Hippocampal formation (tissue), 2 donors: Measurements from ENCODE around the gene KCNH8.

Experiments used
- DNase-seq, 2 donors: peaks; one replicate each; lab custom pipeline; 2025; lab: John Stamatoyannopoulos, UW

KCNH8 gene

DNA sequence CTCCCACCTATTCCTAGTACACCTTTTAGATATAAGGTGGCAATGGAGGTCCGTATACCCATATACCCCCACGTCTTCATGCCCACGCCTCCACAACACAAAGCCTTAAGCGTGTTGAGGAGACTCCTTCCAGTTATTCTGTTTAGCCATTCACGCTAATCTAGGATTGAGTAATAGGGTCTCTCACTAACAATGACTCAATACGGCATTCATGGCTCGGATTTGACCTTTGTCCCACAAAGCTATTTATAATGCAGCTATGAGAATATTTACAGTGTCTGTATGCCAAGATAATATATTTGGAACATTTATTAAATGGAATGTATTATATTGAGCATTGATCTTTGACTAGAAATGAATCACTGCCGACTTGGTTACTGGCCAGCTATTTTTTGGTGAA is 215.8 kb downstream of the KCNH8 start:
- no peak for DNase-seq

GRCh38 chr3:19365471-19365870 is 217.2 kb downstream of the KCNH8 start:
- no peak for DNase-seq

- DNase-seq: no peak
These were observed 236.6 kb downstream of the KCNH8 start for GRCh38 chr3:19384868-19385267.

- DNase-seq: no peak
These were observed 243.8 kb downstream of the KCNH8 start for GRCh38 chr3:19392150-19392549.

- no peak for DNase-seq
These were observed 246.6 kb downstream of the KCNH8 start for GRCh38 chr3:19394946-19395345.

DNA sequence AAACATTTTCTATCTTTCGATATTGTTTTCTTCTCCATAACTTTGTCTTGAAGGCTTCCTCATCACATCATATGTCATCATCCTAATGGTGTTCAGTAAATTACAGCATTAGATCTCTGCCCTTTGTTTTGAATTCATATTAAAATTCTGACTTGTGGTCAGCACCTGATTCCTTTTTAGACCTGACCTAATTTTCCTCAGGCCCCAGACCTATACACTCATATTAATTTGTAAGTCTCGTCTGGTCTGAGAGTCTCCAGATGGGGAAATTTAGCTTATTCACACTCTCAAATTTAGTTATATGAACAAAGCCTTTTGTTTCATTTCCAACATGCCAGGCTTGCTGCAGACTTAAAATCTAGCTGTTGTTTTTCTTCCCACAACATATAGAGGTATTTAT is 248.4 kb downstream of the KCNH8 start:
- no peak for DNase-seq

- no peak for DNase-seq
These were observed 251.0 kb downstream of the KCNH8 start for GRCh38 chr3:19399356-19399755.

- DNase-seq: no peak
These were observed 251.5 kb downstream of the KCNH8 start for GRCh38 chr3:19399836-19400235.

DNA sequence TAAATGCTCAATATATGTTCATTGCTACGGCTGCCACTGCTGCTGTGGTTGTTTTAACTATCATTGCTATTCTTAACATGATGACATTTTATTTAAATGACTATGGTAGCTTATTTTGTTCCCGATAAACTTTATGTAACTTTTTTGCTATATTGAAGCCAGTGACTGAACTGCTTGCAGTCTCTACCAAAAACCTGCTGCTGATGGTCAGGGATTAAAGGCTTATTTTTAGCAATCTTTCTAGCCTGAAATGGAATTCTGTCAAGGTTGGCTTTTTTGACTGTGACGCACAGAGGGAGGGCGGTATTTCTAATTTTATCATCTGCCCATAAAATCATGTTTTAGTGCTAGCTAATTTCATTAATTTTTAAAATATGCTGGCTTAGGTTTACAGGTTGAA is 271.8 kb downstream of the KCNH8 start:
- DNase-seq: no peak

DNA sequence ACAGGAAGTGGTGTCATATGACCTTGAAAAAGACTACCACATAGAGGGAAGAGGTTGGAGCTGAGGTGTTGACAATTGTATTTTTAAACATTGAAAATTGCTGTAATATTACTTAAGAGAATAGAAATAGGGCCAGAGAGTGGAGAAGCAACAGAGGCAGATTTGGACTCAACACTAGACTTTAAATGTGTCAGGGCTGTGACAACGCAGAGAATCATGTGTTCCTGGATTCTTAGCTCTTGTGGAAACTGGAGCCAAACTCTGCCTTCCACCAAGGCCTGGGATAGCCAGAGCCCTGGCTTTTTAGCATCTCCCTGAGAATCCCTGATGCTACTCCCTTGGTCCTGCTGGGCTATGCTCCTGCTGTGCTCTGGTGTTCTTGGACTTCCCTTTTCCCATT is 277.5 kb downstream of the KCNH8 start:
- no peak for DNase-seq

DNA sequence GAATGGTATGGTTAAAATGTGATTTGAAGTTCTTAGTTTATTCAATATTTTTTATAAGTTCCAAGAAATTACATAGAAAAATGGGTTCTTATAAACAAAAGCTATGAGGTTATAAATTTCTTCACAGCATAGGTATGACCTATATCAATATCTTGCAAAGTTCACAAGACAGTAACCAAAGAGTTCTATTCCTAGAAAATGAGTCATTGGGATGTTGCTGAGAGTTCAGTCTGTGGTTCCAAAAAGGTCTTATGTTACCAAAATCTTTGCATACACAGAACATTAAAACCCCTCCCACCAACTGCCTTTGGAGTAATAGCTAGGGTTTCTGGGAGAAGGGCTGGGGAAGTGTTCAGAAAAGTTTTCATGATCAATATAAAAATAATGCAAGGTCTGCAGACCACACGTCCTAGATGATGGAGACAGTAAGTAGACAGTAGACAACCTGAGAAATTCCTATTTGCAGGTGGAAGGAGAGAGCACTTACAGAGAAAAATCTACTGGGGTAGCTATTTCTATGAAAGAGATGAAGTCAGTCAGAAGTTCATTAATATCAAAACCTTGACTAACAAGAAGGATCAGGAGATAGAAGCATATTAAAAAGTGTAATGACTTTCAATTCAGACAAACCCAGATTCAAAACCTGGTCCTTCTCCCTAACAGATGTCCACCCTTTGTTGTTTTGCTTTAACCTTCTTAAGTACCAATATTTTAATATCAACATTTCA is 279.3 kb downstream of the KCNH8 start:
- DNase-seq: no peak

DNA sequence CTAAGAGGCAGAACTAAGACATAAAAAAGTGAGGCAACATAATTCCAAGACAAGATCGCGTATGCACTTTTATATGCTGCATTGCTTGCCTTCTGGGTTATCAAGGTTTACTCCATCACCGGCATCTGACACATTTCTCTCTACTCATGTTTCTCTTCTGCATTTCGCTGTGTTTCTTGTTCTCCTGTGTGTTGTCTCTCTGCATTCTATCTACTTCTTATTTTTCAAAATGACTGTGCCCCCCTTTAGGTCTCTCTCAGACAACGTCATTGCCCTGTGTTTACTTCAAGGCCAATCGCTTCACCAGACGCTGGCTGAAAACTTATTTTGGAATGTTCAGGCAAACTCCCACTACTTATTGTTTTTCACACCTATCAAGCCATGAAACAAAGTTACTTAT is 280.4 kb downstream of the KCNH8 start:
- no peak for DNase-seq

DNA sequence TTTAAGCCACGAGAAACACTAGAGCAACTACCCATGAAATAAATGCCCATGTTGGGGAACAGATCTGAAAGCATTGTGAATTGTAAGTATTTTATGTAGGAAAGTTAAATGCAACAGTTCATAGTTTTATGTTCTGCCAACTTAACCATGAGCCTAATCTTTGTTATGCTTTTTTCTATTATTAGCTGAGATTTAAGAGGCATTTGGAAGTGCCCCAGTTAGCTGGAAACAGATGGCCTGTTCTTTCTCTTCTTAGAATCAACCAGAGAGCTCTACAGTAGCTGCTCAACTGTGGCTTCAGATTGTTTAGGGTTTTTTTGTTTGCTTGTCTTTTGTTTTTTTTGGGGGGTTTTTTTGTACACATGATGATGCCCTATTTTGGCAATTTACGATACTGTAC is 284.4 kb downstream of the KCNH8 start:
- DNase-seq: peak in 1 of 2 donors; percentile 12

DNA sequence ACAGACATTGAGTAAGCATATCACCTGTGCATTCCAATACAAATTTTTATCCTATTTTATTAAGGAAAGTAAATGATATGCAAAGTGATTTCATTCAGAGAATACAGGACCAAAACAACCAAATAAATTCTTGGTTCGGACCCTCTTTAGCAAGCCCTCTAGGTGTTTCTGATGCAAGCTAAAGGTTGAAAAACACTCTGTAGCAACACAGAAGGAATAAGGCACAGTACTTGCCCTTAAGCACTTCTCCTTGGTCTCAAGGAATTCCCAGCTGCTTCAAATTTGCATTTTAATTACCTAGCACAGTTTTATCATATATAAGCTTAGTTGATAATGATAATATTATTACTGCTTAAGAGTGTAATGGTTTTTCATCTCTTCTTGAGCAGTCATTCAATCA is 288.4 kb downstream of the KCNH8 start:
- no peak for DNase-seq

GRCh38 chr3:19439944-19440343 is 291.6 kb downstream of the KCNH8 start:
- no peak for DNase-seq

DNA sequence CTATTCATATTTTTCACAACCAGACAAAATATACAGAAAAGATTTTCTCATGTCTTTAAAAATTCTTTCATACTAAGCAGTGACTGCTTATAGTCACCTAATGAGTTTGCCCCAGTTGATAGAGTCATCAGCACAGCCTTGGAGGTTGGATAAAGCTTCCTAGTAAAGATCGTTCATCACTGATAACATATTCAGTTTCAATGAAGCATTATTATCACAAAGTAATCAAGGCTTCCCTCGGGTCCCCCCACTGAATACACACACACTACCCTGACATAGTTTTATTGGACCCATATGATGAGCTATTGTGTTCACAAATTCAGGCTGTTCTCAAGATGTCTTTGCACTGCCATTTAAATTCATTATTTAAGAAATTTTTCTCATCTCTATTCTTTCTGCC is 297.8 kb downstream of the KCNH8 start:
- DNase-seq: no peak

DNA sequence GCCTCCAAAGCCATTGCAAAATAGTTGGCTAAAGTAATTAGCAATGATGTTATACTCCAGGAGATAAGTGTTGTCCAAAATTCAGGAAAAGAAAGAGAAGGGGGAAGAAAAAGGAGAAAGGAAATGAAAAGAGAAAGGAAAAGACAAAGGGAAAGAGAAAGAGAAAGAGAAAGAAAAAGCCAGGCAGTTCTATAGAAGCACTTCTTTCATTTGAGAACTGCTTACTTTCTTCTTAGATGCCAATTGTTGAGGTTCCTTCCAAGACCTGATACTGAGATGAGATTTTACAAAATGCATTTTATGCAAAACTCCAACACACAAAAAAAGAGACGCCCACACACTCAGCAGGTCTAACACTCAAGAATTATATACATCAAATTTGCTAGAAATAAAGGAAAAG is 298.4 kb downstream of the KCNH8 start:
- DNase-seq: no peak

- no peak for DNase-seq
These were observed 307.2 kb downstream of the KCNH8 start for GRCh38 chr3:19455546-19455945.

DNA sequence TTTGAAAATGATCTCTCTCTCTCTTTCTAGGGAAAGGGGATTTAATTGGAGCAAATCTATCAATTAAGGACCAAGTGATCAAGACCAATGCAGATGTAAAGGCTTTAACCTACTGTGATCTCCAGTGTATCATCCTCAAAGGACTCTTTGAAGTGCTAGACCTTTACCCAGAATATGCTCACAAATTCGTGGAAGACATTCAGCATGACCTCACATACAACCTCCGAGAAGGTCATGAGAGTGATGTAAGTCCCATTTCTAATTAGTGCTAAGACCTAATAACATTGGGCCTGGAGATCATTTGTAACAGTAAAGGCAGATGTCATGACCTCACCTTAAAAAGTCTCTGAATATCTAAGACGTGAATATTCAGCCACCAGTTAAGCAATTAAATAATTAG is 308.4 kb downstream of the KCNH8 start:
- DNase-seq: no peak

DNA sequence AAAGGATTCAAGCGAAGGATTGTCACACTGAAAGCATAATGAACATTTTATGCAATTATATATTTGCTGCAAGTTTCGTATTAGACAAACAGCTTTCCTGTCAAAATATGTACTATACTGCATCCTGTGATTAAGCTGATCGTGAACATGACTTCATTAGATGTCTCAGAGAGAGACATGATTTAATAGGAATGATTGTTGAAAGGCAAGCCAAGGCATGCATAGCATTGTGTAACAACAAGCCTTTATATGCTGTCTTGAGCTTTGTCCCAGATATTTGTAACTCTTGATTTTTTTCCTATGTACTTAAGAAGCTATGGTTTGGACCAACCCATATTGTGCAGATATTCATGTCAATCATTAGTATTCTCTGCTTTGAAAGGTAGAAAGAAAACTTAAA is 309.1 kb downstream of the KCNH8 start:
- DNase-seq: no peak

DNA sequence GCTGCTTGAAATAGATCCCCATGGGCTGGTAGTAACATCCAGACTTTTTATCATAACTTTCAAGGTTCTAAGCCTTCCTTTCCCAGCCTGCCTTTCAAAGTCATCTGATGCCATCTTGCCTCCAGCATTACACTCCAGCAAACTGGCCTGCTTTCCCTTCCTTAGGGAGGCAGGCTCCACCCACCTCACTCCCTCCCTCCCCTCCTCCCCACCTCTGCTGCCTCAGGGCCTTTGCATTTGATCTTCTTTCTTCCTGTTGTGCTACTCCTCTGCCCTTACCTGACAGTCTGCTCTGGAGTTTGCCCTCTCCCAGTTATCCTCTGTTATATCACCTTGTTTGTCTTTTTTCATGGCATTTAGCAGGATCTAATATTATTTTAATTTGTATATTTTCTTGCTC is 319.5 kb downstream of the KCNH8 start:
- DNase-seq: no peak

GRCh38 chr3:19471138-19471537 is 322.8 kb downstream of the KCNH8 start:
- DNase-seq: no peak

DNA sequence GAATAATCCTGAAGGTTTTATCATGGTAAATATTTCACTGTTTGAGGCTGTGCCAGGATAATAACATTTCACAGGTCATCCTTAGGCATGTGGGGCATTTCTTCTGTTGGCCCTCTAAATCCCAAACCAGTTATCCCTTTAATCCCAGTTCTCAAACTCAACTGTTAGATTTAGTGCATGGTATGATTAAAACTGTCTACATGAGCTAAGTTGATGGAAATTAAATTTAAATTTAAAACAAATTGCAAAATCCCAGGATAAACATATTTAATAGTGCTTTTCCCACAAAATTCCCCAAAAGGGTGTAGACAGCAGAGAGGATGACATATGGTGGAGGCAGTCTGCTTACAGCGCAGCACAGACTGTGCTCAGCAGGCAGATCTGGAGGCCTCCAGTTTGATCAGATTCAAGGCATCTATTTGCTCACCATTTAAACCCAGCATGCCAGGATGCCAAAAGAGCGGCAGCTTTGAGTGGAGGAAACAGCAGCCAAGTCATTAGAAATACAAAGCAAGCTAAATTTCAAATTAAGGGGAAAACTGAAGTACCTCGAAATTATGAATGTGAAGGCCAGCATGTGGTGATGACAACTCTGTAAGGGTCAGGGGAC is 325.8 kb downstream of the KCNH8 start:
- DNase-seq: peak; percentile 2 to 21

DNA sequence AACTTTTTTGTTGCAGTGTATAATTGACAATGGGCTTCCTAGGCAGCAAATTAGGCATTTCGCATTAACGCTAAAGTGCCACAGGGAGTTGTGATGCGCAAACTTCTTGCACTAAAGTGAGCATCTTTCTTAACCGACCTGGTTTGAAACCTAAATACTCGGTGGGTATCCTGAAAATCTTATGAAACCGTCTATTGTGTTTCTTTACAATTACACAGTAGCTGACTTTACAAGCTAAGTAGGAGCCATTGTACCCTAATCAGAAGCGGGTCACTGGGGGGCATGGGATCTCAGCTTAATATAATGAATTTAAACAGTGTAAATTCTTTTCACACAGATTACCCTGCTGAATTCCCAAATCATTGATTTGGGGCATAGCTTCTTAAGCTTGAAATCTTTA is 328.0 kb downstream of the KCNH8 start:
- no peak for DNase-seq
